SU-DHL-6 (cell line): ENCODE data around the gene MDK.

ENCODE experiments used
- H2AFZ ChIP-seq: fragments of 200-600 bp; sonication (generic); 2 replicates; pipeline ENCODE4 v1.6.1; 2014; ENCODE audit warnings: low read depth, mild to moderate bottlenecking, moderate library complexity, mixed read lengths, antibody characterized with exemption, low read length; ENCODE audit not compliant: severe bottlenecking
- H3F3A ChIP-seq: fragments of 200-600 bp; shearing (Covaris generic); 2 replicates; pipeline ENCODE4 v1.6.0; 2016; ENCODE audit warnings: antibody characterized with exemption, mild to moderate bottlenecking; ENCODE audit not compliant: insufficient read depth
- H3K27ac ChIP-seq: fragments of 200-600 bp; sonication (generic); 2 replicates; pipeline ENCODE4 v1.5.1; 2016; ENCODE audit warnings: low read depth, mild to moderate bottlenecking, low read length, moderate library complexity, mixed read lengths
- H3K27me3 ChIP-seq: fragments of 200-600 bp; sonication (generic), shearing (Covaris generic); 2 replicates; pipeline ENCODE4 v1.6.0; 2014; ENCODE audit warnings: mild to moderate bottlenecking, low read length
- H3K36me3 ChIP-seq: fragments of 200-600 bp; sonication (generic); 2 replicates; pipeline ENCODE4 v1.6.1; 2014; ENCODE audit warnings: mild to moderate bottlenecking, low read length, mixed read lengths
- H3K4me2 ChIP-seq: fragments of 300-600, 200-600 bp; shearing (Covaris generic), sonication (generic); 2 replicates; pipeline ENCODE4 v1.6.0; 2014; ENCODE audit warnings: low read length, low read depth, mild to moderate bottlenecking; ENCODE audit not compliant: poor library complexity, severe bottlenecking
- H3K4me3 ChIP-seq: fragments of 200-600 bp; sonication (generic); 2 replicates; pipeline ENCODE4 v1.5.1; 2014; ENCODE audit warnings: antibody characterized with exemption, low read length, mild to moderate bottlenecking, mixed read lengths; ENCODE audit not compliant: insufficient read depth, poor library complexity, severe bottlenecking
- H3K79me2 ChIP-seq: fragments of 200-600 bp; sonication (generic); 2 replicates; pipeline ENCODE4 v1.6.1; 2014; ENCODE audit warnings: mild to moderate bottlenecking, low read length, moderate library complexity; ENCODE audit not compliant: insufficient read depth
- H3K9ac ChIP-seq: fragments of 200-600 bp; sonication (generic); 2 replicates; pipeline ENCODE4 v1.7.0; 2014; ENCODE audit warnings: mild to moderate bottlenecking, low read length
- H3K9me2 ChIP-seq: fragments of 200-600 bp; sonication (generic); replicated peaks from 2 replicates; pipeline ENCODE4 v1.6.1; 2014; ENCODE audit warnings: low read length; ENCODE audit not compliant: insufficient read depth
- H3K9me3 ChIP-seq: fragments of 200-600 bp; sonication (generic); 2 replicates; pipeline ENCODE4 v1.6.1; 2014; ENCODE audit warnings: low read length, mixed read lengths; ENCODE audit not compliant: insufficient read depth
- H4K20me1 ChIP-seq: fragments of 200-600 bp; sonication (generic); 2 replicates; pipeline ENCODE4 v1.6.1; 2014; ENCODE audit warnings: low read depth, mild to moderate bottlenecking, antibody characterized with exemption, low read length, moderate library complexity, mixed read lengths
- EZH2phosphoT487 ChIP-seq: fragments of 200-600 bp; sonication (generic), shearing (Covaris generic); conservative IDR thresholded peaks from 2 replicates; pipeline ENCODE4 v1.6.1; 2018; ENCODE audit warnings: mild to moderate bottlenecking, antibody characterized with exemption, low read length, moderate library complexity, mixed read lengths
- TF ChIP-seq, protein P1 (sequence below): fragments of 200-600 bp; sonication (generic); IDR thresholded peaks from one replicate; pipeline ENCODE4 v1.5.1; 2017; ENCODE audit warnings: antibody characterized with exemption, mild to moderate bottlenecking, low read length, moderate library complexity; ENCODE audit not compliant: insufficient read depth, poor library complexity, severe bottlenecking

MDK gene

DNA sequence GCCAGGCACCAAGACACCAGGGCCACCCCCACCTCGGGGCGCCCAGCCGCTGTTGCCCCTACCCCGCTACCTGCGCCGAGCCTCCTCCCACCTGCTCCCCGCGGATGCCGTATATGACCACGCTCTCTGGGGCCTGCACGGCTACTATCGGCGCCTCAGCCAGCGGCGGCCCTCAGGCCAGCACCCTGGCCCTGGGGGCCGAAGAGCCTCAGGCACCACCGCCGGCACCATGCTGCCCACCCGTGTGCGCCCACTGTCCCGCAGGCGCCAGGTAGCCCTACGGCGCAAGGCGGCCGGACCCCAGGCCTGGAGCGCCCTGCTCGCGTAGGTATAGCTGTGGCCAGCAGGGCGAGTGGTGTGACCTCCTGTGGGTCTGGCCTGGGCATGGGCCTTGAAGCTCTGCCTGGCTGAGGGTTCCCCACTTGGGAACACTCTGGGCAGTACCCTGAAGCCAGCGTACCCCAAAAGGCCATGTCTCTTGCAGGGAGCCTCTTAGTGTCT lies 14.8 kb upstream of the MDK start:
- H3K27ac ChIP-seq, result no peak overlapping the region
- no peak overlapping the region for H3K4me3 ChIP-seq
- no peak overlapping the region for H3K9ac ChIP-seq
- no peak overlapping the region for H3K4me2 ChIP-seq
- H3K79me2 ChIP-seq, result 0 out of 2 replicates have a peak, but pooled peaks cover 4% of the 10 kb centered on the region
- TF ChIP-seq EZH2phosphoT487, result no peak
- TF ChIP-seq, protein P1, sequence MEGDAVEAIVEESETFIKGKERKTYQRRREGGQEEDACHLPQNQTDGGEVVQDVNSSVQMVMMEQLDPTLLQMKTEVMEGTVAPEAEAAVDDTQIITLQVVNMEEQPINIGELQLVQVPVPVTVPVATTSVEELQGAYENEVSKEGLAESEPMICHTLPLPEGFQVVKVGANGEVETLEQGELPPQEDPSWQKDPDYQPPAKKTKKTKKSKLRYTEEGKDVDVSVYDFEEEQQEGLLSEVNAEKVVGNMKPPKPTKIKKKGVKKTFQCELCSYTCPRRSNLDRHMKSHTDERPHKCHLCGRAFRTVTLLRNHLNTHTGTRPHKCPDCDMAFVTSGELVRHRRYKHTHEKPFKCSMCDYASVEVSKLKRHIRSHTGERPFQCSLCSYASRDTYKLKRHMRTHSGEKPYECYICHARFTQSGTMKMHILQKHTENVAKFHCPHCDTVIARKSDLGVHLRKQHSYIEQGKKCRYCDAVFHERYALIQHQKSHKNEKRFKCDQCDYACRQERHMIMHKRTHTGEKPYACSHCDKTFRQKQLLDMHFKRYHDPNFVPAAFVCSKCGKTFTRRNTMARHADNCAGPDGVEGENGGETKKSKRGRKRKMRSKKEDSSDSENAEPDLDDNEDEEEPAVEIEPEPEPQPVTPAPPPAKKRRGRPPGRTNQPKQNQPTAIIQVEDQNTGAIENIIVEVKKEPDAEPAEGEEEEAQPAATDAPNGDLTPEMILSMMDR, result no peak
- no peak overlapping the region for H2AFZ ChIP-seq
- H3K9me2 ChIP-seq, result no peaks in the 10 kb centered on the region
- H3F3A ChIP-seq, result no peaks in the 10 kb centered on the region
- no peaks in the 10 kb centered on the region for H4K20me1 ChIP-seq
- no peaks in the 10 kb centered on the region for H3K9me3 ChIP-seq
- H3K36me3 ChIP-seq, result no peaks in the 10 kb centered on the region
- H3K27me3 ChIP-seq, result no peaks in the 10 kb centered on the region

DNA sequence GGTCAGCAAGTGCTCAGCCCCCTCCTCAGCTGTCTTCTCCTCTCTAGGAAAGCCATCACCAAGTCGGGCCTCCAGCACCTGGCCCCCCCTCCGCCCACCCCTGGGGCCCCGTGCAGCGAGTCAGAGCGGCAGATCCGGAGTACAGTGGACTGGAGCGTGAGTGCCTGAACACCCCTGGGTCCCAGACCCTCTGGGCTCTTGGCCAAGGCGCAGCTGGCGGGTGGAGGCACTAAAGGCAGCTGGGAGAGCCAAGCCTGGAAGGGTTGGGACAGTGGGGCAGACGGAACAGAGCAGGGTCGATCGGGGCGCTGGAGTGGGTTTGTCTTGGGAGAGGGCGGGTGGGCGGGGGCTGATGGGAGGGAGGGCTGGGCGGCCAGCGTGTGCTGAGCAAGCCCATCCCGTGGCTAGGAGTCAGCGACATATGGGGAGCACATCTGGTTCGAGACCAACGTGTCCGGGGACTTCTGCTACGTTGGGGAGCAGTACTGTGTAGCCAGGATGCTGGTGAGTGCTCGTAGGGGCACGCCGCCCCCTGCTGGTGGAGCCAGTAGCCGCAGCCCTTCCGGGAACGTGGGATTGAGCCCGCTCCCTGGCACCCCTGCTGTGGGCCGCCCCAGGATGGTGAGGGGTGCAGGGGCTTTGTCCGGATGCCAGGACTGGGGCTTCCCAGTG lies 14.1 kb upstream of the MDK start:
- no peak overlapping the region for H3K4me2 ChIP-seq
- no peak overlapping the region for H2AFZ ChIP-seq
- H3K9me2 ChIP-seq, result no peaks in the 10 kb centered on the region
- H3K9ac ChIP-seq, result no peak overlapping the region
- no peaks in the 10 kb centered on the region for H3K27me3 ChIP-seq
- H3K9me3 ChIP-seq, result no peaks in the 10 kb centered on the region
- no peaks in the 10 kb centered on the region for H3K36me3 ChIP-seq
- no peaks in the 10 kb centered on the region for H4K20me1 ChIP-seq
- H3F3A ChIP-seq, result no peaks in the 10 kb centered on the region
- H3K79me2 ChIP-seq, result 0 out of 2 replicates have a peak, but pooled peaks cover 4% of the 10 kb centered on the region
- no peak overlapping the region for H3K4me3 ChIP-seq
- H3K27ac ChIP-seq, result no peak overlapping the region
- TF ChIP-seq EZH2phosphoT487, result no peak
- TF ChIP-seq, protein P1, result peak; percentile 57

DNA sequence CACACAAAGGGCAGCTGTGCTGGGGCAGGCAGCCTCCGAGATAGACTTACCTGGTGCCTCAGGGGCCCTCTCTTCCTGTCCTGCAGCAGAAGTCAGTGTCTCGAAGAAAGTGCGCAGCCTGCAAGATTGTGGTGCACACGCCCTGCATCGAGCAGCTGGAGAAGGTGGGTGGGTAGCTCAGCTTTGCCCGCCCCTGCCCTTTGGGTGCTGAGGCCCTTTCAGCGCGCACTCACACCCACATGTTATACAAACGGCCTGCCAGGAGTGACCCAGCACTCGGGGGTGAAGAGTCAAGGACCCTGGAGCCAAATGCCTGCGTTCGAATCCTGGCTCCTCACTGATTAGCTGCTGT lies 13.6 kb upstream of the MDK start:
- Histone ChIP-seq H3K27me3 (no peaks in the 10 kb centered on the region), H3K27ac (no peak overlapping the region), H3K4me3 (no peak overlapping the region), H3K9me3 (no peaks in the 10 kb centered on the region), H2AFZ (no peak overlapping the region), H3K36me3 (no peaks in the 10 kb centered on the region), H3K79me2 (0 out of 2 replicates have a peak, but pooled peaks cover 2% of the 10 kb centered on the region), H3K9me2 (no peaks in the 10 kb centered on the region), H3K4me2 (no peak overlapping the region), H4K20me1 (no peaks in the 10 kb centered on the region), H3K9ac (no peak overlapping the region), H3F3A (no peaks in the 10 kb centered on the region)
- TF ChIP-seq EZH2phosphoT487, result no peak
- TF ChIP-seq, protein P1, result no peak
